Fibroblast of lung (primary cell): ENCODE measurements around the gene CLMN.

Experiments
- EZH2 ChIP-seq: IDR thresholded peaks from 2 replicates; pipeline ENCODE4 v1.5.1; 2012; ENCODE audit warnings: low read length, control low read depth, mild to moderate bottlenecking; ENCODE audit errors: missing control alignments
- TF ChIP-seq, protein P1 (sequence below), 2 donors: IDR thresholded peaks in 1 of 2; conservative IDR thresholded peaks in 1 of 2; 1 replicate in 1 of 2; 2 replicates in 1 of 2; pipeline ENCODE4 v1.5.1; 2011 to 2012; ENCODE audit warnings: low read length in 2 of 2, control low read depth in 1 of 2, inconsistent platforms in 1 of 2, low read depth in 1 of 2, mild to moderate bottlenecking in 1 of 2

DNA sequence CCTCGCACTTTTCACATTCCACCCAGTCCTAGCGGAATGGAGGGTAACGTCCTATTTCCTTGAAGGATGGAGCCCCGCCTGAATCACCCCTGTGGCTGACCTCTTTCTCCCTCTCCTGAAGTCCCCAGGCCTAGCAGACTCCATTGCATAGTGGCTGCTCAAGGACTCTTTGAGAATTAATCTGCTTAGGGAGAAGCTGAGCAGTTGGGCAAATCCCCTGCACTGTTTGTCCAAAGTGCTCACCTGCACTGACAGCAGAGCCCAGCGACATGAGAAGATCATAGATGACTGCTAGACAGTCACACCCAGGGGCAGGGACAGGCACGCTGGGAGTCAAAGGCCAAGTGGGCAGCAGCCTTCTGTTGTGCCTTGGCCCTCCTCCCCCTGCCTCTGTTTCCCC lies 124.7 kb downstream of the CLMN start:
- TF ChIP-seq, protein P1, sequence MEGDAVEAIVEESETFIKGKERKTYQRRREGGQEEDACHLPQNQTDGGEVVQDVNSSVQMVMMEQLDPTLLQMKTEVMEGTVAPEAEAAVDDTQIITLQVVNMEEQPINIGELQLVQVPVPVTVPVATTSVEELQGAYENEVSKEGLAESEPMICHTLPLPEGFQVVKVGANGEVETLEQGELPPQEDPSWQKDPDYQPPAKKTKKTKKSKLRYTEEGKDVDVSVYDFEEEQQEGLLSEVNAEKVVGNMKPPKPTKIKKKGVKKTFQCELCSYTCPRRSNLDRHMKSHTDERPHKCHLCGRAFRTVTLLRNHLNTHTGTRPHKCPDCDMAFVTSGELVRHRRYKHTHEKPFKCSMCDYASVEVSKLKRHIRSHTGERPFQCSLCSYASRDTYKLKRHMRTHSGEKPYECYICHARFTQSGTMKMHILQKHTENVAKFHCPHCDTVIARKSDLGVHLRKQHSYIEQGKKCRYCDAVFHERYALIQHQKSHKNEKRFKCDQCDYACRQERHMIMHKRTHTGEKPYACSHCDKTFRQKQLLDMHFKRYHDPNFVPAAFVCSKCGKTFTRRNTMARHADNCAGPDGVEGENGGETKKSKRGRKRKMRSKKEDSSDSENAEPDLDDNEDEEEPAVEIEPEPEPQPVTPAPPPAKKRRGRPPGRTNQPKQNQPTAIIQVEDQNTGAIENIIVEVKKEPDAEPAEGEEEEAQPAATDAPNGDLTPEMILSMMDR (conservative IDR thresholded peaks at IDR 0.05 in 1 of 2, IDR thresholded peaks at IDR 0.05 in 1 of 2; ENCODE audit: low read depth in 1 of 2, low read length in 2 of 2) = no peak
- TF ChIP-seq EZH2 = no peak
